ENCODE data around the gene VPS13D.
A peak's percentile ranks its signal among the peaks of the same experiment; 100 is the strongest.
"Not testable (repeated sequence)": the region's sequence is repeated elsewhere in the genome, so short reads cannot be mapped to it uniquely, and the experiment has no call there.

The VPS13D gene

GRCh38 chr1:12293416-12293815 lies 63.6 kb downstream of the VPS13D start:
- no peak for FAIRE-seq

GRCh38 chr1:12294076-12294475 lies 64.2 kb downstream of the VPS13D start:
- no peak for FAIRE-seq

GRCh38 chr1:12296016-12296415 lies 66.2 kb downstream of the VPS13D start:
- no peak for FAIRE-seq

- no peak for FAIRE-seq
Observed at GRCh38 chr1:12296623-12297022, 66.8 kb downstream of the VPS13D start.

- FAIRE-seq, result no peak
Observed at GRCh38 chr1:12300706-12301105, 70.9 kb downstream of the VPS13D start.

GRCh38 chr1:12301518-12302237 lies 71.8 kb downstream of the VPS13D start:
- FAIRE-seq, result no peak

- no peak for FAIRE-seq
Observed at GRCh38 chr1:12302798-12303447, 73.1 kb downstream of the VPS13D start.

- FAIRE-seq, result no peak
Observed at GRCh38 chr1:12305377-12305776, 75.5 kb downstream of the VPS13D start.

- no peak for FAIRE-seq
Observed at GRCh38 chr1:12309783-12310742, 80.2 kb downstream of the VPS13D start.

- FAIRE-seq, result peak; percentile 87
Observed at GRCh38 chr1:12314333-12314903, 84.6 kb downstream of the VPS13D start.

- no peak for FAIRE-seq
Observed at GRCh38 chr1:12315146-12315545, 85.3 kb downstream of the VPS13D start.

GRCh38 chr1:12316331-12316730 lies 86.5 kb downstream of the VPS13D start:
- FAIRE-seq, result no peak

- FAIRE-seq, result no peak
Observed at GRCh38 chr1:12320486-12320885, 90.7 kb downstream of the VPS13D start.

- FAIRE-seq, result no peak
Observed at GRCh38 chr1:12324423-12324822, 94.6 kb downstream of the VPS13D start.

GRCh38 chr1:12324973-12325372 lies 95.1 kb downstream of the VPS13D start:
- not testable (repeated sequence) for FAIRE-seq

GRCh38 chr1:12326986-12327385 lies 97.2 kb downstream of the VPS13D start:
- FAIRE-seq, result no peak

- no peak for FAIRE-seq
Observed at GRCh38 chr1:12327566-12327965, 97.7 kb downstream of the VPS13D start.

- no peak for FAIRE-seq
Observed at GRCh38 chr1:12333036-12333785, 103.4 kb downstream of the VPS13D start.

GRCh38 chr1:12335815-12336214 lies 106.0 kb downstream of the VPS13D start:
- no peak for FAIRE-seq

GRCh38 chr1:12336413-12336812 lies 106.6 kb downstream of the VPS13D start:
- no peak for FAIRE-seq

- FAIRE-seq, result no peak
Observed at GRCh38 chr1:12338017-12338416, 108.2 kb downstream of the VPS13D start.

GRCh38 chr1:12338823-12339222 lies 109.0 kb downstream of the VPS13D start:
- no peak for FAIRE-seq
